Right kidney (tissue), 1 donor: Measurements from ENCODE around the gene EEFSEC.

ENCODE experiments used
- DNase-seq: peaks from one replicate; pipeline ENCODE4 v3.0.0-alpha.2; 2016

The EEFSEC gene

DNA sequence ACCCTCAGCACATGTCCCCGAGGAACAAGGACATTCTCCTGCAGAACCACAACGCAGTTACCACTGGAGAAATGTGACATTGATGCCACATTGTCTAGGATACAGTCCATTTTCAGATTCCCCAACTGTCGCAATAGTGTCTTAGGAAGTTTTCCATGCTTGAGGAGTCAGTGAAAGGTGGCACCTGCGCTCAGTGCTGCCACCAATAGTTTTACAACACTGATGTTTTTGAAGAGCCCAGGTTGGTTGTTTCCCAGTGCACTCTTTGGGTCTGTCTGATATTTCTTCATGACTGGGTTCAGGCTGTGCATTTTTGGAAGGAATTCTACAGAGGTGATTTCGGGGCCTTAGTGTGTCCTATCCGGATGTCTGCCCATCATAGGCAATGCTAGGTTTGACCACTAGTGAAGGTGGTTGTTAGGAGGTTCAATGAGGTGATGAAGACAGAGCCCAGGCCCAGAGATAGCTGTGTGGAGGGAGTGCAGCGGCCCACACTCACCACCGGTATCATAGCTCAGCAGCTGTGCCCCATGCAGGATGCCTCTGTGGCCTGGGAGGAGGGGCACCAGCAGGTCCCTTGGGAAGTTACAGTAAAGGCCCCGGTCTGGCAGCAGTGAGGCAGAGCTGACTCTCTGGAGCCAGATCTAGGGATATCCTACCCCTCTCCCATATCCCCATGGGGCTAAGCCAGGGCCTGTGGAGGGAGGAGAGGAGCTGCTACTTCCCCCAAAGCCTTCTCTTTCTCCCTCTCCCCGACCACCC is 216.8 kb downstream of the EEFSEC start:
- DNase-seq, result no peak

GRCh38 chr3:128372281-128372680 is 219.0 kb downstream of the EEFSEC start:
- no peak for DNase-seq

GRCh38 chr3:128372707-128373533 is 219.6 kb downstream of the EEFSEC start:
- no peak for DNase-seq

DNA sequence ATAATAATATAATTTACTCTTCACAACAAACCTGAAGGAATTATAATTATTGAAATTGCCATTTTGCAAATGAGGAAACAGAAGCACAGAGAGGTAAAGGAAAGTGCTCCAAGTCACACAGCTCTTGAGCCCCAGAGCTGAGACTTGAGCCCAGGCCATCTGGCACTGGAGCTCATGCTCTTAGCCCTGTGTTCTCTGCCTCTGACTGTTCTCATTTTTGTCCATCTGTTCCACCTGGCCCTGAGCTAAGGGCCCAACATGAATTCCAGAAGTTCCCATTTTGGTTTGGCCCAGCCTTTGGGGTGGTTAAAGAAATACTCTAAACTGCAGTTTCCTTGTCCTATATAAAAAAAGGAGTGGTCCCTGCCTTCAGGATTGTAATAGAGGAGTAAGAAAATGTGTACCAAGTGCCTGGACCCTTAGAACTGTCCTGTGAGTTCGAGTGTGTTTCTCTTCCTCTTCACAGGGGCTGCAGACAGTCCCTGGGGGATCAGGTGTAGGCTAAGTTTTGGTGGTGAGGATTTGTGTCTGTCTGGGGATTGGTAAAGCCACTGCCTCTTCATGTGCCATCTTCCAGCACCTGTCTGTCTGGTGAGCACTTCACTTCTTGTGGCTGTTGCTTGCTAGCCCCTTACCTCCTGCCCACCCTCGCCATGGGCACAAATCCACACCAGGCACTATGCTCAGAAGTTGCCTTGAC is 221.6 kb downstream of the EEFSEC start:
- no peak for DNase-seq

GRCh38 chr3:128376516-128376915 is 223.2 kb downstream of the EEFSEC start:
- no peak for DNase-seq

DNA sequence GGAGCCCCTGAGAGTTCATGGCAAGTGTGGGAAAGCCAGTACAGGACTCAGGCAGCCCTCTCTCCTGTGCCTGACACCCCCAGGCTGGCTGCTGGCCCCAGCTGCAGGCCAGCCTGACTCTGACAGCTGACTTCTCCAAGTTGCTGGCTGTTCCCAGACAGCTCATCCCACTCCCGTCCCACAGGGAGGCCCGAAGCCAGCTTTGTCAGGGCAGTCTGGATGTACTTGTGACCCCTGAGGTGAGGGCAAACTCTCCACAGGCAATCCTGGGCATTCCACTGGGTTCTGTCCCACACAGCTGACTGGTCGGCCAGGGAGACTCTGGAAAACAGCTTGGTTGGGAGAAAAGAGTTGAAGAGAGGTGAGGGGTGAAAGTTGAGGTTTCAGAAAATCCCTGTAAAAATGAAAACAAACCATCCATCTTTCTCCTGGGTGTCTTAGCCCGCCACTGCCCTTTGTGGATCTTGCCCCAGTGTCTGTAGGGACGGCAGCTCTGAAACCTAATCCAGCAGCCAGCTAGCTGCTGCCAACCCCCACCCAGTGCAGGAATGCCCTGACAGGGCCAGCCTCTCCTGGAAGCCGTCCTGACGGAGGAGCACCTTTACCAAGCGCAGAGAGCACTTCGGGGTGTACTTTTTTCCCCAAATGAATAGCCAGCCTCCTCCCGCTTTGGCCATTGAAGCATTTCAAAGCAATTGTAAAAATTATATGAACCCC is 225.5 kb downstream of the EEFSEC start:
- peak; percentile 48 for DNase-seq

GRCh38 chr3:128379367-128380160 is 226.3 kb downstream of the EEFSEC start:
- no peak for DNase-seq

DNA sequence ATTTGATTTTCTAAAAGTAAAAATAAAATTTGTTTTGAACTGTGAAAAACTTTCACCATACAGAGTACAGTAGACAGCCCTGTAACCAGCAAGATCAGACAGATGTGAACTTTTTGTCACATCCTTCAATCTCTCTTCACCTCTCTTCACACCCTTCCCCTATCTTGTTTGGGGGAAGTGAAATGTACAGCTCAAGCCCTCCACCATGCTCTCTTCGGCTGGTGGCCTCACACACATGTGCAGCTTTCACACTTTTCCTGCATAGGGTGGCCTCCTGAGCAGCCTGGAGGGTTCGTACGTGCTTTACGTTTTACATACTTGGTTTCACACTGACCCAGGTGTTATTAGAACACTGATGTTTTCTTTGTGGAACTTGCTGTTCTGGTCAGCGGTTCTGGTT is 227.0 kb downstream of the EEFSEC start:
- no peak for DNase-seq

DNA sequence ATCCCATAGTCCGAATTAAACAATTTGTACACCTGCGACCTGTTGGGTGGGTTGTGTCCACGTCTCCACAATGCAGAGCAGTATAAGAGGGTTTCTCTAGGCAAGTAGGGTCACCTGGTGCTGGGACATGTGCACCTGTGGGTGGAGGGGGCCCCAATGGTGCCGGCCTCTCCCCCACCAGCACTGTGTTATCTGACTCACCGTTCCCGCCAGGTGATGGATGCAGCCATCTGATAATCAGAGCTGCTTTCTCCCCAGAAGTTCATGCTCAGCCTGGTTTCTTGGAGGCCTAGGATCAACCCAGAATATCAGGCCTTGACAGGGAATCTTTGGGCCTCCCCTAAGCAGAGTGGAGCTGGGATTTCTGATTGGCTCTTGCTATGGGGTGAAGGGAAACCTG is 227.4 kb downstream of the EEFSEC start:
- no peak for DNase-seq

GRCh38 chr3:128381609-128382008 is 228.3 kb downstream of the EEFSEC start:
- no peak for DNase-seq

GRCh38 chr3:128382221-128382807 is 229.0 kb downstream of the EEFSEC start:
- DNase-seq, result peak; percentile 37

DNA sequence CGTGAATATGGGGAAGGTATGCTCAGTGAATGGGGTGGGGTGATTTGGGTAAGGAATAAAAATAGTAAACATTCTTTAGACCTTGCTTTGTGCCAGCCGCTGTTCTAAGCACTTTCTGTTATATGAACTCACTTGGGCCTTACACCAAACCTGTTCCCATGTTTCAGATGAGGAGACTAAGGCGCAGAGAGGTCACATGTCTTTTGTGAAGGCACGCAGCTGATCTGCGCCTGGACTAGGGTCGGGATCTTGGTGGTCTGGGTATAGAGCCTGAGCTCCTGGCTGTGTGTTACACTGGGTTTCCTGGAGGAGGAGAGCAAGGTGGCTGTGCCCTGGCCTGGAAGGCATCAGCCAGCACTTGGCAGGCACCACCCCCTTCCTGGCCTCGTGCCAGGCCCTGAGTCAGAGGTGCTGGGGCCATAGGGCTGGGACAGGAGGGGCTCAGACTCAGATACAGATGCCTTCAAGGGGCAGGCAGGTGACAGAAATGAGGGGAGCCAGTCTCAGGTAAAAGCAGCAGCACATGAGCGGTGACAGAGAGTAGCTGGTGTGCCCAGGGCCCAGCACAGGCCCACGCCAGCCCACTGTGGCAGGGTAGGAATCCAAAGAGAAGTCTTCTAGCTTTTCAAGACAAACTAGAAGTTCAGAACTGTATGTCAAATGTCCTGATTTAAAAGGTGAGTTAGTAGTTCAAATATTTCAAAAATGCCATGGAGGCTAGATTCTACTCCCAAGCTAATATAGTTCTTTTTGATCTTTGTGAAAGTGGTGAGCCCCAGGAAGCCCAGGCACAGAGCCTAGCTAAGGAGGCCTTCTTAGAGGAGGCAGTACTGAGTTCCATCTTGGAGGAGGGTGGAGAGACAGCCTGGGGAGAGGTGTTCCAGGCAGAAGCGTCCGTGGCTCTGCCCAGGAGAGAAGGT is 230.3 kb downstream of the EEFSEC start:
- DNase-seq, result peak; percentile 50

DNA sequence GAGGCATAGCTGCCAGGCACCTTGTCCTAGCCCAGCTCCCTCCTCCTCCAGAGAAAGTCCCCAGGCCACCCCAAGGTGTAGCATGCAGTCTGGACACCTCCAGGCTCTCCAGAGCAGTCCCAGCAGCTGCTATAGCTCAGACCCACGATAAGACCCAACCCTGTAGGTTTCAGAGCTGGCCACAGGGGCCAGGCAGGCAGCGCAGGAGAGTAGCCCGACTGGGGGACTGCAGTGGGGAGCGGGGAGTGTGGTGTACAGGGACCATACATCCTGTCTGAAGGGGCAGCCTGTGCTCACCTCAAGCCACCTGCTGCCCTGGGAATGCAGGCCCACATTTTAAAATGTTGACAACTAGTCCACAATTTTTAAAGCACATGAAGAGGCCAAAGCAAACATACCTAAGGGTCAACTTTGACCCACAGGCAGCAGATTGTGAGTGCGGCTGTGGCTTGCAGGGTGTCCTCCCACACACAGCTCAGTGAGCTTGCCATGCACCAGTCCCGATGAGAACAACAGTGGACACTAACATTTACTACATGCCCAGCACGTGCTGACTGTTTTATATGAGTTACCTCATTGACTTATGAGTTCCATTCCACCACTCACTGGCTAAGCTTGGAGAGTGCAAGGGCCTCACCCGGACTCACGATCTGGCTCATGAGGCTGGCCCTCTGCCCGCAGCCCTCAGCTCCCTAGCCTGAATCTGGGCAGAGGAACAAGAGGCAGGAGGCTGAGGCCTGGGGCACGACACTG is 232.0 kb downstream of the EEFSEC start:
- peak; percentile 53 for DNase-seq

GRCh38 chr3:128388932-128389331 is 235.7 kb downstream of the EEFSEC start:
- no peak for DNase-seq

DNA sequence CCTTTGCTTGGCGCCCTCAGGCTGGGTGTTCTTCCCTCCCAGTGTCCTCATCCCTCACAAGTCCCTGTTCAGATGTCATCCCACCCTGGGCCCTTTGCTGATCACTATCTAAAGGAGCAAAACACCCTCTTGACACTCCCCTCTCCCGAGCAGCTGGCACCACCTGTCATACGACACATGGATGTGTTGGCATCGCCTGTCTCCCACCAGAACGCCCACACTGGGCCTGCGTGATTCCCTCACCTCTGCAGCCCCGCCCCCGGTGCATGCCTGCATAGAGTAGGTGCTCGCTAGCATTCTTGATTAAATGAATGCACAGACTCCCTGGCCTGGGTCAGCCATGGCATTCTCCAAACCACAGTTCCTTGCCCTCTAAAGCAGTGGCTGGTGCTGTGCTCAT is 237.6 kb downstream of the EEFSEC start:
- no peak for DNase-seq

GRCh38 chr3:128392021-128392420 is 238.7 kb downstream of the EEFSEC start:
- no peak for DNase-seq

- DNase-seq, result no peak
These were observed 239.7 kb downstream of the EEFSEC start for GRCh38 chr3:128392818-128393544.

- DNase-seq, result no peak
These were observed 240.8 kb downstream of the EEFSEC start for GRCh38 chr3:128394033-128394432.

DNA sequence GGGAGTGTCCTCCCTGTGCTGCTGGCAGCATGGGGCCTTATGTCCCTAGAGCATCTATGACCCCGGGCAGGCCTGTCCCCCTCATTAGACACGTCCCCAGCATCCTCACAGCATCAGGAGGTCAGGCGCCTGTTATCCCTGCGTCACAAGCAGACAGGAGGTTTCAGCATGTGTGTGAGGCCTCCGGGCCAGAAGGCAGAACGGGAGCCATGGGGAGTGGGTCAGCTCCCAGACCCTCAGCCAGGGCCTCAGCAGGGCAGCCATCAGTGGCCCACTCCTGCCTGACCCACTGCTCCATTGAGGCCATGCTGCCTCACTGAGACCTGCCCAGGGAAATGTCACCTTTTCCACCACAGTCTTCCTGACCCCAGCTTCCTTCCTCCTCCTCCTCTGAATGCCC is 241.8 kb downstream of the EEFSEC start:
- DNase-seq, result no peak
